ENCODE data around the gene NKX6-2. TPM values are rescaled to one million over a fixed set of nuclear protein-coding genes. Genes with fewer than 3 reads are reported as not detected.

Gene NKX6-2
- not detected for total RNA-seq
- long read RNA-seq, partial matches to known transcripts = 0 of 3 reads
- long read RNA-seq, other reads (novel, unspliced or antisense) = 3 of 3 reads

DNA sequence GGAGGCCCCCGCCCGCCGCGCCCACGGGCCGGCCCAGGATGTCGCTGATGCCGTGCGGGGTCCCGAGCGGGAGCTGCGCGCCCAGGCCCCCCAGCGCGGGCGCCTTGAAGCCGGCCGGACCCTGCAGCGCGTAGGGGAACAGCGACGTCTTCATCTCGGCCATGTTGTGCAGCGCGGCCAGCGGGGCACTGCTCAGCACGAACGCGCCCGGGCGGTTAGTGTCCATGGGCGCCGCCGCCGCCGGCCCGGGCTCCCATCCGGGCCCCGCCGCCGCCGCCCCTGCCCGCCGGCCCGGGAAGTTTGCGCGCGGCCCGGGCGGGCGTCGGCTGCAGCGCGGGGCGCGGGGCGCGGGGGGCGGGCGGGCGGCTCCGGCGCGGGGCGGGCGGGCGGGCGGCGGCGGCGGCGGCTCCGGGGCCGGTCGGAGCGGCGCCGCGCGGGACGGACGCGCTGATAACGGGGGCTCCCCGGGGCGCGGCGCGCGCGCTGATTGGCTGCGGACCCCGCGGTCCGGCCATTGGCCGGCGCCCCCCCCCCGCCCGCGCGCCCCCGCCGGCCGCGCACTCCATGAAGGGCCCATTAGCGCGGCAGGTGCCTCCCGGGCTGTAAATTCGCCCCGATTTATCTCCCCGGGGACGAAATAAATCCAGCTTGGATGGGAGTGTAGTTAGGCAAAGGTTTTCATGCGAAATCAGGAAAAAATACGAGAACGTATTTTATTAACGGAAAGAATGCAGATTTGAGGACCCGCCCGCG is at the start of gene NKX6-2:
Gene NKX6-2, minus strand, starts transcription at position 425 of the 753 bp plus-strand sequence. Its CDS starts 199 bp downstream, at position 226.
- intact Hi-C loops (cut with DNase I) = no loop called here
- Histone ChIP-seq H3K9me3 (no peaks in the 10 kb centered on the region), H3K27ac (no peak within 1 kb of the TSS), H3K27me3 (ENCODE audit: low read depth) (peaks cover 70% of the 10 kb centered on the region), H3K4me1 (peaks cover 15% of the 10 kb centered on the region), H3K4me3 (no peak within 1 kb of the TSS), H3K36me3 (peaks cover 16% of the 10 kb centered on the region)
- TF ChIP-seq, protein P1, sequence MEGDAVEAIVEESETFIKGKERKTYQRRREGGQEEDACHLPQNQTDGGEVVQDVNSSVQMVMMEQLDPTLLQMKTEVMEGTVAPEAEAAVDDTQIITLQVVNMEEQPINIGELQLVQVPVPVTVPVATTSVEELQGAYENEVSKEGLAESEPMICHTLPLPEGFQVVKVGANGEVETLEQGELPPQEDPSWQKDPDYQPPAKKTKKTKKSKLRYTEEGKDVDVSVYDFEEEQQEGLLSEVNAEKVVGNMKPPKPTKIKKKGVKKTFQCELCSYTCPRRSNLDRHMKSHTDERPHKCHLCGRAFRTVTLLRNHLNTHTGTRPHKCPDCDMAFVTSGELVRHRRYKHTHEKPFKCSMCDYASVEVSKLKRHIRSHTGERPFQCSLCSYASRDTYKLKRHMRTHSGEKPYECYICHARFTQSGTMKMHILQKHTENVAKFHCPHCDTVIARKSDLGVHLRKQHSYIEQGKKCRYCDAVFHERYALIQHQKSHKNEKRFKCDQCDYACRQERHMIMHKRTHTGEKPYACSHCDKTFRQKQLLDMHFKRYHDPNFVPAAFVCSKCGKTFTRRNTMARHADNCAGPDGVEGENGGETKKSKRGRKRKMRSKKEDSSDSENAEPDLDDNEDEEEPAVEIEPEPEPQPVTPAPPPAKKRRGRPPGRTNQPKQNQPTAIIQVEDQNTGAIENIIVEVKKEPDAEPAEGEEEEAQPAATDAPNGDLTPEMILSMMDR (IDR thresholded peaks at IDR 0.05) = no peak
- no peak for ATAC-seq
- no peak for DNase-seq

DNA sequence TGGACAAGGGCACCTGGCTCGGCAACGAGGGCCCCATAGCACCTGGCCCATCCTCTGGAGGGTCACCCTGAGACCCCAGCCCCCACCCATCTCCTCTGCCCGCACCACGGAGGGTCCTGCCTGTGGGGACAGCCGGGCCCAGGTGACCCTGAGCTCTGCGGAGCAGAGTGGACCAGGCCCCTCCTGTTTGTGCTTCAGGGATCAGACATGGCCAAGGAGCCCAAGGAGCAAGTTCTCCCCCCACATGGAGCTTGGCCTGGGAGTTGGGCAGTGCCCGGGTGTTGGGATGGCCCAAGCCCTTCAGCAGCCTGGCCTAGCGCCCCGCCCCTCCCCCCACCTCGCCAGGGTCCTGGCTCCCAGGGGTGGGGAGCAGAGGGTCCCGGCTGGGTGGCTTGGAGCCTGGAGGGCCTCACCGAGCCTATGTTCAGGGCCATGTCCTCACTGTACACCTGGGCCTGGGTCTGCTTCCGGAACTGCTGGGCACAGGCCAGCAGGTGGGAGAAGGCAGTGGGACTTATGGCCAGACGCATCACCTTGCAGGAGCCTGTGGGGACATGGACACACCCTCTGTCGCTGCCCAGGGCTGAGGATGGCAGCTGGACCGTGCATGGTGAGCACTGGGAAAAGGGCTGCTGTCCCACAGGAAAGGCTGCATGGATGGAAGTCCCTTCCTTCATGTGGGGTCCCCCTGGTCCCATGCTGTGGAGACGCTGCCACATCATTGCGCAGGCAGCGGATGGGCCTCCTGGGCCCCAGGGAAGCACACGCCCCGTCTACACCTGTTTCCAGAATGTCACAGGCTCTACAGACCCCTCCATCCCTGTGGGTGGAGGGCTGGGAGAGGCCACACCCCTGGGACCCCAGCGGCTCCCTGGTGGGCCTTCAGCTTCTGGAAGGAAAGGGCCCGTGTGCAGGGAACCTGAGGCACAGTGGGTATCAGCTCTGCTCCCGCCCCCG is 49.2 kb upstream of the NKX6-2 start:
- DNase-seq (no peak), ATAC-seq (peak in 1 of 2 donors; percentile 26)
- intact Hi-C loops (cut with DNase I) = no loop called here
- Histone ChIP-seq H3K4me1 (peaks cover 5% of the 10 kb centered on the region), H3K27ac (no peak overlapping the region), H3K9me3 (no peaks in the 10 kb centered on the region), H3K27me3 (ENCODE audit: low read depth) (peaks cover 40% of the 10 kb centered on the region), H3K36me3 (no peaks in the 10 kb centered on the region), H3K4me3 (no peak overlapping the region)
- TF ChIP-seq, protein P1 (IDR thresholded peaks at IDR 0.05) = no peak

DNA sequence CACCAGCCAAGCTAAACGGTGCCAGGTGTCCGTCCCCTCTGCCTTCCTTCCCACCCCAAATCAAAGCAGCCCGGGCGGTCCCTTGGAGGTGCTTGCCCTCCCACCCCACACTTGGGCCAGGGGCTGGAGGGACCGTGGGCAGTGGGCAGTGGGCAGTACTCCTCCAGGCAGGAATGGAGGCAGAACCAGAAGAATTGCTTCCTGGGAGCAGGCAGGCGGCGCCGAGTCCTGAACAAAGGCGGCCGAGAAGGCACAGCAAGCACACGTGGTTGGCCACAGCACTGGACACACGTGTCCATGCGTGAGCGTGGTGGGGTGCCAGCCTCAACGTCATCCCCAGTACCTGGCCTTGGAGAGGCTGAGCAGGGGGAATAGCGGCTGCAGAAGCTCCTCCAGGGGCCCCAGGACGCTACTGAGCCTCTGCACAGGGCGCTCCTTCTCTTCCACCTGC is 48.4 kb upstream of the NKX6-2 start:
- intact Hi-C loops (cut with DNase I) = no loop called here
- TF ChIP-seq, protein P1 (IDR thresholded peaks at IDR 0.05) = no peak
- H3K27ac ChIP-seq = no peak overlapping the region
- peaks cover 40% of the 10 kb centered on the region for H3K27me3 ChIP-seq (ENCODE audit: low read depth)
- H3K4me1 ChIP-seq = peaks cover 5% of the 10 kb centered on the region
- no peak overlapping the region for H3K4me3 ChIP-seq
- DNase-seq (no peak), ATAC-seq (no peak)
- no peaks in the 10 kb centered on the region for H3K36me3 ChIP-seq
- H3K9me3 ChIP-seq = no peaks in the 10 kb centered on the region

DNA sequence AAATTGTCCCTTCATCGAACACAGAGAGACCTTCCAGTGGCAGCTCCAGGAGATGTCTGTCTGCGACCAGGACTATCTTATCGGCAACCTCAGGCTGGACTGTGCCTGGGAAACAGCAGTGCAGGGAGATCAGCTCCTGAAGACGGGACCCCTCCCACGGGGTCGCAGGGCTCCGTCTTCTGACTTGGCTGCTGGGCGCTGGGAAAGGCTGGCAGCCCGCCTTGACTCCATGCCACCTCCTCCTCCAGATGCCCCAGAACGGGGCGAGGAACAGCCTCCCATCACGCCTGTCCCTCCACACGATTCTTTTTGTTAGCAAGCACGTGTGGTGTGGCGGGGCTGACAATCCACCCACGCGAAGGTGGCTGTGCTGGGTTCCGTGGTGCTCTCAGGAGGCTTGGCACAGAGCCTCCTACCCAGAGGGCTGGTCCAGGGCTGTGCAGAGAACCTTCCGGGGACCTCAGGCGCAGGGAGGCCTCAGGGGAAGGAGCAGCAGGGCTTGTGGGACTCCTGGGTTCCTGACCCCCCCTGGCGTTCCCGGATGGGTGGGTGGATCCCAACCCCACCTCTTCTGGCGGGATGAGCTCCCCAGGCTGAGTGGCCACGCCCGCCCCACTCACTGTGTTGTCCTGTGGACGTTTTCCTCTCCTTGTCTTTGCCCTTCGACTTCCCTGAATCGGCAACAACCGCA is 47.6 kb upstream of the NKX6-2 start:
- H3K9me3 ChIP-seq = no peaks in the 10 kb centered on the region
- no peak overlapping the region for H3K4me3 ChIP-seq
- TF ChIP-seq, protein P1 (IDR thresholded peaks at IDR 0.05) = no peak
- peaks cover 40% of the 10 kb centered on the region for H3K27me3 ChIP-seq (ENCODE audit: low read depth)
- ATAC-seq (no peak), DNase-seq (no peak)
- H3K36me3 ChIP-seq = no peaks in the 10 kb centered on the region
- peaks cover 5% of the 10 kb centered on the region for H3K4me1 ChIP-seq
- intact Hi-C loops (cut with DNase I) = no loop called here
- no peak overlapping the region for H3K27ac ChIP-seq

Measured in lower lobe of right lung (tissue), 2 donors.